Ascending aorta (tissue), 2 donors: Measurements from ENCODE around the gene TRIO. TPM values are rescaled to one million over a fixed set of nuclear protein-coding genes. Genes with fewer than 3 reads are reported as not detected.

Source experiments
- DNase-seq, 2 donors: peaks; one replicate each; pipeline ENCODE4 v3.0.0-alpha.2; 2019; ENCODE audit warnings: low spot score in 2 of 2
- H3K27ac ChIP-seq, 2 donors: fragments of 200-600 bp; sonication (generic); one replicate each; pipeline ENCODE4 v1.5.1; 2016 to 2017; ENCODE audit warnings: mild to moderate bottlenecking in 1 of 2
- H3K27me3 ChIP-seq: fragments of 200-600 bp; sonication (generic); one replicate; pipeline ENCODE4 v1.5.1; 2017
- H3K36me3 ChIP-seq, 2 donors: fragments of 200-600 bp; sonication (generic); one replicate each; pipeline ENCODE4 v1.5.1; 2016
- H3K4me1 ChIP-seq, 2 donors: fragments of 200-600 bp; sonication (generic); one replicate each; pipeline ENCODE4 v1.5.1; 2016 to 2017; ENCODE audit warnings: mild to moderate bottlenecking in 1 of 2
- H3K4me3 ChIP-seq, 2 donors: fragments of 200-600 bp; sonication (generic); one replicate each; pipeline ENCODE4 v1.5.1; 2016 to 2017; ENCODE audit warnings: mild to moderate bottlenecking in 1 of 2
- H3K9me3 ChIP-seq, 2 donors: fragments of 200-600 bp; sonication (generic); one replicate each; pipeline ENCODE4 v1.5.1; 2016
- CTCF ChIP-seq, 3 experiments: fragments of 200-600 bp in 2 of 3; fragments of 450-650 bp in 1 of 3; sonication (generic) in 2 of 3; IDR thresholded peaks; one replicate each; pipeline ENCODE4 v1.5.1; 2016 to 2019; ENCODE audit warnings: antibody characterized with exemption in 3 of 3, mild to moderate bottlenecking in 1 of 3, moderate library complexity in 1 of 3
- intact Hi-C: fragments of 100-400 bp; cut with DNase I; formaldehyde crosslinking; loops from one replicate; pipeline ENCODE4 v1.15.1; 2023
- total RNA-seq: library from RNA; depleted of rRNA; stranded (reverse); fragments of >200 nt; gene quantifications from one replicate; pipeline ENCODE4 v1.1.0, GENCODE V29; 2016

Gene TRIO
- total RNA-seq, 1 donor from 2014 or later, result 262 TPM

DNA sequence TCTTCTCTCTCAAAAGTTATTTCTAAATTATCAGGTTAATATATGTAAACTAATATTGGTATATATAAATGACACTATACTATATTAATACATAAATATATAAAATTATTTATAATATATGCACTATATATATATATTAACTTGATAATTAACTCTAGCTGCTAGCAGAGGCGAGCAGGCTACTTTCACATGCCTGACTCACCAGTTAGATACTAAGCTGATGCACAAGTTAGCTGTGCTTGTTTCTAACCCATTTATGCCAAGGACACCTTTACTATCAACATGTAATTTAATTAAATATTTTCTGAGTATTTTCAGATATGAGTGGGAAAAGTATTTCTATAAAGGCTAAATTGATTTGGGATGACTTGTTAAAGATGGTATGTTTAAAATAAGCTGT lies 70.1 kb downstream of the TRIO start:
- intact Hi-C loops, result no loop called here
- Histone ChIP-seq H3K9me3 (no peaks in the 10 kb centered on the region), H3K4me3 (no peak overlapping the region), H3K36me3 (no peaks in the 10 kb centered on the region), H3K27ac (no peak overlapping the region), H3K27me3 (no peaks in the 10 kb centered on the region), H3K4me1 (peaks cover 0 to 27% of the 10 kb centered on the region in 2 donors)
- TF ChIP-seq CTCF (IDR thresholded peaks at IDR 0.05), result no peak
- no peak for DNase-seq

DNA sequence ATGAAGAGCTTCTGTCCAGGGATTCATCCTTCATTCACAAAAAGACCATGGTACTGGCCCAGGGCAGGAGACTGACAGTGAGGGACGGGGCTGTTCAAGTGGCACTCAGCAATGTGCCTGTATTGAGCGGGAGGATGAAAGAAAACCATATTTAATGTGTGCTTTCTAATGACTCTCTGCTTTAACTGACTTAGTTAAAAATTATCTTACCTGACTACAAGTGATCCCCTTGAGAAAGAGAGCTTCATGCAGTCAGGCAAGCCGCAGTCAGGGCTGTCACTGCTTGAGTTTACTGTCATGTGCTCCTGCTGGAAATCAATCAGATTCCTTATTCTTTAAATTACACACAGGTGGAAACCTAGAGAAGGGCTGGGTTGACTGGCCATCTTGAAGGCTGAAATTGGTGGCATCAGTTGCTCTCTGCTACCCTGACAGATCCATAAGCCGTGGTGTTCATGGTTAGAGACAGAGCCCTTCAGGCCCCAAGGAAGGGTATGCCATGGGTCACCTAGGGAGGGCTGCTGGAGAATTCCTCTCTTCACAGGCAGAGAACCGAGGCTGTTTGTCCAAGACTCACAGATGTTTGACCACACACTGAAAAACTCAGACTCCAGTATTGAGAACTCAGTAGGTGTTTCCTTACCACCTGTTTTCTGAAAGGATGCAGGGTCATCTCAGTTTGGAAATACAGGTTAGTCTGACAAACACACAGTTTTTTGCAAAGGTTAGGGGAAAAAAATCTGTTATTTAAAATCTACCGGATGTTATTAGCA lies 70.9 kb downstream of the TRIO start:
- TF ChIP-seq CTCF (IDR thresholded peaks at IDR 0.05), result no peak
- intact Hi-C loops, result no loop called here
- Histone ChIP-seq H3K4me3 (no peak overlapping the region), H3K36me3 (no peaks in the 10 kb centered on the region), H3K9me3 (no peaks in the 10 kb centered on the region), H3K27ac (no peak overlapping the region), H3K27me3 (no peaks in the 10 kb centered on the region), H3K4me1 (peaks cover 6 to 30% of the 10 kb centered on the region in 2 donors)
- DNase-seq, result no peak

DNA sequence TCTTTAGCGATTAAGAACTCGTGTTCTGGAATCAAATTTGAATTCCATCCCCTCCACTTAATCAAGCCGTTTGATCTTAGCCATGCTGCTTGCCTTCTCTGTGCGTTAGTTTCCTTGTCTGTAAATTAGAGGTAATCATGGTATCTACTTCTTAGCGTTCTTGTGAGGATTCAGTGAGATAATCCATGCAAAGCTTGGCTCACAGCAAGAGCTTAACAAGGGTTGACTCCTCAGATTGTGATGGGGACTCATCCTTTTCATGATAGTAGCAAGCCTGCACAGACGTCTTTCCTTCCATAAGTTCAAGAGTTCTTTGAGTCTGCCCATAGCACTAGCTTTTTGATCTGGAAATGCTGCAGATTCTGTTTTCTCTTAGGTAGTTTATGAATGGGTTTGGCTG lies 72.8 kb downstream of the TRIO start:
- no peaks in the 10 kb centered on the region for H3K9me3 ChIP-seq
- H3K4me3 ChIP-seq, result no peak overlapping the region
- H3K27ac ChIP-seq, result no peak overlapping the region
- no peaks in the 10 kb centered on the region for H3K27me3 ChIP-seq
- no peak for DNase-seq
- no peaks in the 10 kb centered on the region for H3K36me3 ChIP-seq
- intact Hi-C loops, result no loop called here
- peaks cover 14 to 34% of the 10 kb centered on the region in 2 donors for H3K4me1 ChIP-seq
- TF ChIP-seq CTCF (IDR thresholded peaks at IDR 0.05), result no peak

DNA sequence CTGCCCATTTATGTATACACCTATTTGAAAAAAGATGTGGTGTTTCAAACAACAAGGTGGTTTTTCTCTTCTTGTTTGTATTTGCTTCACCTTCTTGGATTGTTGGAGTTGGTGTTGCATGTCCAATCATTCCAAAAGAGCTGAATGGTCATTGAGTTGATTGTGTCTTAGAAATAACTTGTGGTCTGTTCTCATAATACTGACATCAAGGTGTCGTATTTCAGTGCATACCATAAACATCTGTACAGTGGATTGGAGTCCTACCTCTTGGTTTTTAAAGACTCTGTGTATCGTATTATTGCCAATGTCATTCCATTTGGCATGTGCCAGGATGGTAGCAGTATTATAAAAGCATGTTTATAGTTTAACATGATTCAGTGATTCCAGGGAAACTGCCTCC lies 73.2 kb downstream of the TRIO start:
- no peak overlapping the region for H3K4me3 ChIP-seq
- H3K27me3 ChIP-seq, result no peaks in the 10 kb centered on the region
- TF ChIP-seq CTCF (IDR thresholded peaks at IDR 0.05), result no peak
- no peaks in the 10 kb centered on the region for H3K9me3 ChIP-seq
- peaks cover 14 to 34% of the 10 kb centered on the region in 2 donors for H3K4me1 ChIP-seq
- H3K36me3 ChIP-seq, result no peaks in the 10 kb centered on the region
- no peak for DNase-seq
- no peak overlapping the region for H3K27ac ChIP-seq
- intact Hi-C loops, result no loop called here

DNA sequence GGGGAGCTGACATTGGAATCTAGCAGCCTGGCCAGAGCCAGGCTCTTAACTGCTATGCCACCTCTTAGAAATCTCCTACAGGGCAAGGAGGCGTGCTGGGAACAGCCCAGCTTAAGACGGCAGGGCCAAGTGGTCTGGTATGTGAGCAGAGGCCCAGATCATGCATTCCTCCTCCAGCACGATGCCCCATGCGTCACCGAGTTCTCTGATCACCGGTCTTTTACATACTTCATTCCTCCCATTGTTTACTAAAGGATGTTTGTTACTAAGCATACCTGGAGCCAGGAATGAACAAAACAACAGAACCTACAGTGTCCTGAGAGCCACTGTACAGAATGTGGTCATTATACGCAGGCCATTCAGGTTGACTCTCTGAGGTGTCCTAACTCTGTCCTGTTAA lies 73.8 kb downstream of the TRIO start:
- intact Hi-C loops, result no loop called here
- TF ChIP-seq CTCF (IDR thresholded peaks at IDR 0.05), result no peak
- Histone ChIP-seq H3K4me1 (peaks cover 14 to 31% of the 10 kb centered on the region in 2 donors), H3K27ac (peak overlapping the region in 1 of 2 donors; percentile 21), H3K4me3 (no peak overlapping the region), H3K27me3 (no peaks in the 10 kb centered on the region), H3K9me3 (no peaks in the 10 kb centered on the region), H3K36me3 (no peaks in the 10 kb centered on the region)
- peak in 1 of 2 donors; percentile 67 for DNase-seq
